Osteoblast (primary cell): ENCODE results near the gene NTMT1. TPM values are rescaled to one million over a fixed set of nuclear protein-coding genes. Genes with fewer than 3 reads are reported as not detected.

Experiments used
- DNase-seq: peaks from one replicate; pipeline ENCODE4 v3.0.0; 2011; ENCODE audit warnings: low spot score, mixed read lengths; ENCODE audit not compliant: insufficient read length; ENCODE audit errors: missing footprints
- H2AFZ ChIP-seq: 2 replicates; pipeline ENCODE4 v1.6.0; 2011; ENCODE audit warnings: mild to moderate bottlenecking, low read length
- H3K27ac ChIP-seq: 2 replicates; pipeline ENCODE4 v1.5.1; 2011; ENCODE audit warnings: mild to moderate bottlenecking, low read depth, low read length, moderate library complexity
- H3K27me3 ChIP-seq: 2 replicates; pipeline ENCODE4 v1.6.0; 2012; ENCODE audit warnings: mild to moderate bottlenecking, control low read depth, inconsistent platforms, low read length, moderate library complexity; ENCODE audit not compliant: insufficient read depth
- H3K36me3 ChIP-seq: 2 replicates; pipeline ENCODE4 v1.5.1; 2011; ENCODE audit warnings: mild to moderate bottlenecking, low read length, control low read depth, moderate library complexity; ENCODE audit not compliant: insufficient read depth
- H3K4me1 ChIP-seq: 2 replicates; pipeline ENCODE4 v1.5.1; 2011; ENCODE audit warnings: mild to moderate bottlenecking, low read length, control low read depth, moderate library complexity; ENCODE audit not compliant: insufficient read depth
- H3K4me2 ChIP-seq: 2 replicates; pipeline ENCODE4 v1.6.0; 2011; ENCODE audit warnings: mild to moderate bottlenecking, low read length; ENCODE audit not compliant: insufficient read depth
- H3K4me3 ChIP-seq: fragments of 200-600 bp; sonication (generic); 3 replicates; pipeline ENCODE4 v1.5.1; 2012; ENCODE audit warnings: mild to moderate bottlenecking, low read length, inconsistent platforms; ENCODE audit not compliant: insufficient read depth
- H3K79me2 ChIP-seq: 2 replicates; pipeline ENCODE4 v1.6.0; 2012; ENCODE audit warnings: mild to moderate bottlenecking, low read length, control low read depth, inconsistent platforms; ENCODE audit not compliant: insufficient read depth
- H3K9me3 ChIP-seq: 2 replicates; pipeline ENCODE4 v1.5.1; 2011; ENCODE audit warnings: low read depth, low read length, control low read depth
- H4K20me1 ChIP-seq: 2 replicates; pipeline ENCODE4 v1.6.0; 2012; ENCODE audit warnings: mild to moderate bottlenecking, low read length, control low read depth; ENCODE audit not compliant: insufficient read depth
- total RNA-seq: library from RNA; depleted of rRNA; stranded (reverse); fragments of >200 nt; gene quantifications from 2 replicates; pipeline ENCODE4 v1.2.3, GENCODE V29; 2012
- TF ChIP-seq, protein P1 (sequence below): IDR thresholded peaks from 2 replicates; pipeline ENCODE4 v1.5.1; 2011; ENCODE audit warnings: mild to moderate bottlenecking, low read depth, low read length, moderate library complexity; ENCODE audit errors: extremely low read depth

Gene NTMT1
- total RNA-seq, 1 donor, result 26.4 TPM

DNA sequence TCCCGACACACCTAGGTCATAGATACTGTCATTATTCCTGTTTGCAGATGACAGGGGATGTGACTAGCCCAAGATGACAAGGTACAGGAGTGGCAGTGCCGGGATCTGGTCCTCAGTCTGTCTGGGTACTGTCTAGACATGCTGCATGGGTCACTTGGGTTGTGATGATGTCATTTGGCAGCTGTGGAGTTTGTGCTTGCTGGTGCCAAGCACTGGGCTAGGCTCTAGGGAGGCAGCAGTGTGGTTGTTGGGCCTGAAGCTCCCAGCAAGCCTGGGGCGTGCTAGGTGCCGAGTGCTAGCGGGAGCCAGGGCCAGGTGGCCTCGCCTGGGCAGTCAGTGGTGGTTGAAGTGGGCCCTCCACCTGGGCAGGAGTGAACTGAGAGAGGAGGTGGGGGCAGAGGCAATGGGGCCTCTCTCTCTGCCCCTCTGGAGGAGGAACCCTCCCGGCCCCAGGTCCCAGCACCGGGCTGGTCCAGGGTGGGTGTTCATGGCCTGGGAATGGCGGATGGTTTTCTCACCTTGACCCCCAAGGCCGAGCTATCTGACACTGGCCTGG, 24.8 kb downstream of the NTMT1 start:
- peak; percentile 92 for DNase-seq
- Histone ChIP-seq H3K36me3 (no peaks in the 10 kb centered on the region), H3K79me2 (no peaks in the 10 kb centered on the region), H3K4me3 (no peak overlapping the region), H2AFZ (no peak overlapping the region), H3K27me3 (peaks cover 6% of the 10 kb centered on the region), H3K4me2 (no peak overlapping the region), H3K27ac (no peak overlapping the region), H3K4me1 (peaks cover 16% of the 10 kb centered on the region), H4K20me1 (no peaks in the 10 kb centered on the region), H3K9me3 (no peaks in the 10 kb centered on the region)
- TF ChIP-seq, protein P1, sequence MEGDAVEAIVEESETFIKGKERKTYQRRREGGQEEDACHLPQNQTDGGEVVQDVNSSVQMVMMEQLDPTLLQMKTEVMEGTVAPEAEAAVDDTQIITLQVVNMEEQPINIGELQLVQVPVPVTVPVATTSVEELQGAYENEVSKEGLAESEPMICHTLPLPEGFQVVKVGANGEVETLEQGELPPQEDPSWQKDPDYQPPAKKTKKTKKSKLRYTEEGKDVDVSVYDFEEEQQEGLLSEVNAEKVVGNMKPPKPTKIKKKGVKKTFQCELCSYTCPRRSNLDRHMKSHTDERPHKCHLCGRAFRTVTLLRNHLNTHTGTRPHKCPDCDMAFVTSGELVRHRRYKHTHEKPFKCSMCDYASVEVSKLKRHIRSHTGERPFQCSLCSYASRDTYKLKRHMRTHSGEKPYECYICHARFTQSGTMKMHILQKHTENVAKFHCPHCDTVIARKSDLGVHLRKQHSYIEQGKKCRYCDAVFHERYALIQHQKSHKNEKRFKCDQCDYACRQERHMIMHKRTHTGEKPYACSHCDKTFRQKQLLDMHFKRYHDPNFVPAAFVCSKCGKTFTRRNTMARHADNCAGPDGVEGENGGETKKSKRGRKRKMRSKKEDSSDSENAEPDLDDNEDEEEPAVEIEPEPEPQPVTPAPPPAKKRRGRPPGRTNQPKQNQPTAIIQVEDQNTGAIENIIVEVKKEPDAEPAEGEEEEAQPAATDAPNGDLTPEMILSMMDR, result no peak

DNA sequence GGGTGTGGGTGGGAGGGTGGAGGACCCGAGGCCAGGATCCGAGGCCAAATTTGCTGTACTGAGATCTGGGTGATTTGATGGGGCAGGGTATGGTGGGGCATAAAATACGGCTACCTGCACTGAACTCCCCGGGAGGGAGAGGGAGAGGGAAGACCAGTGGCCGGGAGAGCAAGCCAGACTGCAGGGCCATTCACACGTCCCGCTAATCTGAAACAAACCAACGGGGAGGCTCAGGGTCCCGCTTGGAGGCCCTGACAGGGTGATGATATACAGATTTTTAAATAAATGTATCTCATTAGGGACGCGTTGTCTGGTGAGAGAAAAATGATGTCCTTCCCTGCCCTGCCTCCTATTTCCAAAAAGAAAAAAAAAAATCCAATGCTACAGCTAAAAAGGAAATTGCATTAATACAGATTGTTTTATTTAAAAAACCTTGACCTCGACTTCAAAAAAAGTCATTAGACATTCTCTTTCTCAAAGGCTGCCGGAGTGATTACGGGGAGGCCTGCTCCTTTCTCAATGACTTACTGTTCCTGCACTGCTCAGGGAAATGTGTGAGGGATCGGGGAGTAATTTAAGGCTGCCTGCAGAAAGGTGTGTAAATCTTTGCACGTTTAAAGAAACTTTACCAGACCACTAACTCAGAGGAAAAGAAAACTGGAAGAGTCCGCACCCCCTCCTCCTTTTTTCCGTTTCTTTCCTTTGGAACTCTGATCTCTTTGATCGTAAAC, 28.0 kb downstream of the NTMT1 start:
- no peaks in the 10 kb centered on the region for H4K20me1 ChIP-seq
- DNase-seq, result no peak
- H3K36me3 ChIP-seq, result no peaks in the 10 kb centered on the region
- no peak overlapping the region for H3K4me3 ChIP-seq
- peaks cover 6% of the 10 kb centered on the region for H3K27me3 ChIP-seq
- H3K9me3 ChIP-seq, result no peaks in the 10 kb centered on the region
- TF ChIP-seq, protein P1, result no peak
- peaks cover 18% of the 10 kb centered on the region for H3K4me1 ChIP-seq
- H3K4me2 ChIP-seq, result no peak overlapping the region
- no peaks in the 10 kb centered on the region for H3K79me2 ChIP-seq
- H3K27ac ChIP-seq, result no peak overlapping the region
- no peak overlapping the region for H2AFZ ChIP-seq

DNA sequence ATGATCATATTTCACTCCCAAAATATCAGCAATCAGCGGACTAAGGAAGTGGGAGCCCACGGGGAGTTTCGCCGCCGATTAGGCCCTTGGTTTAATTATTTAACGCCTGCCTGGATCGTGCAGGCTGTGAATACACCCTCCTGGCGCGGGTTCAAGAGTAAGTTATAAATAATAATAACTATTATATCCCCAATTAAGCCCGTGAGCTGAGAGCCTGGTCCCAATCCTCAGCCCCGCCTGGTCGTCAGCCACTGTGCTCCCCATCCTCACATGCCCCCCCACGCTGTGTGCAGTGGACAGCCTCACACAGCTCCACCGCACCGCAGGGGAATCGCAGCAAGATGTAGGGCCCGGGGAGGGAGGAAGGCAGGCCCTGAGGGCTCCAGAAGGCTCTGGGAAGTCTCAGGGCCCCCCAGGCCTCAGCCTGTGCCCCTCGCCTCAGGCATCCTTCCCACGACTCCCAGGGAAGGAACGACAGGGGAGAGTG, 28.6 kb downstream of the NTMT1 start:
- DNase-seq, result no peak
- Histone ChIP-seq H3K79me2 (no peaks in the 10 kb centered on the region), H3K27ac (no peak overlapping the region), H3K4me2 (no peak overlapping the region), H4K20me1 (no peaks in the 10 kb centered on the region), H3K36me3 (no peaks in the 10 kb centered on the region), H3K4me1 (peaks cover 18% of the 10 kb centered on the region), H3K4me3 (no peak overlapping the region), H3K9me3 (no peaks in the 10 kb centered on the region), H2AFZ (no peak overlapping the region), H3K27me3 (peaks cover 6% of the 10 kb centered on the region)
- TF ChIP-seq, protein P1, result no peak

DNA sequence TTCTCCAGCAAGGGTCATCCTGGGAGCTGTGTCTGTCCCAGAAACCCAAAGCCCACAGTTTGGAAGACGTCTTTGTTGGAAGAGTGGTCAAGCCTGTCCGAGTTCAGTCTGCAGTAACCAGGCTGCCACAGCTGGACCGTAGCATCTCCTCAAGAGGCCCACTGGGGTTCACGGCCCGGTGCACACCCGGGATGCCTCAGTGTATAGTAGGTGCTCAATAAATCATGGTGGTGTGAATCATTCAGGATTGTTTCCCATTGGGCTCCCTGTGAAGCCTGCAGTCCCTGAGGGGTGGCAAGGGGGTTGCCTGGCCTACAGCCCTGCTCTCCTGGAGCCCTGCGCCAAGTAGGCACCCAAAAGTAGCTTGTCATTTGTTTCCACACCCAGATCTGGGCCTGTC, 29.2 kb downstream of the NTMT1 start:
- H3K27me3 ChIP-seq, result peaks cover 6% of the 10 kb centered on the region
- no peaks in the 10 kb centered on the region for H3K9me3 ChIP-seq
- no peaks in the 10 kb centered on the region for H3K36me3 ChIP-seq
- no peaks in the 10 kb centered on the region for H3K79me2 ChIP-seq
- no peak overlapping the region for H3K27ac ChIP-seq
- H2AFZ ChIP-seq, result no peak overlapping the region
- DNase-seq, result no peak
- no peak overlapping the region for H3K4me2 ChIP-seq
- H3K4me3 ChIP-seq, result no peak overlapping the region
- H3K4me1 ChIP-seq, result peaks cover 18% of the 10 kb centered on the region
- H4K20me1 ChIP-seq, result no peaks in the 10 kb centered on the region
- TF ChIP-seq, protein P1, result no peak
